ENCODE data around the gene OR10AD1.
"Not testable (repeated sequence)": the region's sequence is repeated elsewhere in the genome, so short reads cannot be mapped to it uniquely, and the experiment has no call there.

Gene OR10AD1

GRCh38 chr12:48203192-48203591, at the start of gene OR10AD1:
TSS of gene OR10AD1 (minus strand) at chr12:48203292. CDS start at chr12:48203292, 0 bp downstream.
- no peak for DNase-seq

- no peak for DNase-seq
Observed at GRCh38 chr12:48247181-48247966, 44.3 kb upstream of the OR10AD1 start.

- no peak for DNase-seq
Observed at GRCh38 chr12:48237162-48237561, 34.1 kb upstream of the OR10AD1 start.

- DNase-seq, result no peak
Observed at GRCh38 chr12:48235796-48236333, 32.8 kb upstream of the OR10AD1 start.

- not testable (repeated sequence) for DNase-seq
Observed at GRCh38 chr12:48231169-48231958, 28.3 kb upstream of the OR10AD1 start.

- DNase-seq, result not testable (repeated sequence)
Observed at GRCh38 chr12:48224533-48224932, 21.4 kb upstream of the OR10AD1 start.

GRCh38 chr12:48221645-48222044, 18.6 kb upstream of the OR10AD1 start:
- no peak for DNase-seq

- DNase-seq, result no peak
Observed at GRCh38 chr12:48220701-48221100, 17.6 kb upstream of the OR10AD1 start.

- no peak for DNase-seq
Observed at GRCh38 chr12:48219631-48220030, 16.5 kb upstream of the OR10AD1 start.

GRCh38 chr12:48216785-48217184, 13.7 kb upstream of the OR10AD1 start:
- DNase-seq, result no peak

- DNase-seq, result not testable (repeated sequence)
Observed at GRCh38 chr12:48209495-48209894, 6.4 kb upstream of the OR10AD1 start.

- DNase-seq, result no peak
Observed at GRCh38 chr12:48202766-48203165, 326 bp downstream of the OR10AD1 start.

- DNase-seq, result no peak
Observed at GRCh38 chr12:48201516-48201915, 1.6 kb downstream of the OR10AD1 start.

- no peak for DNase-seq
Observed at GRCh38 chr12:48201091-48201490, 2.0 kb downstream of the OR10AD1 start.

- DNase-seq, result no peak
Observed at GRCh38 chr12:48199774-48200221, 3.3 kb downstream of the OR10AD1 start.

GRCh38 chr12:48198985-48199384, 4.1 kb downstream of the OR10AD1 start:
- DNase-seq, result no peak

- DNase-seq, result no peak
Observed at GRCh38 chr12:48198672-48198971, 4.5 kb downstream of the OR10AD1 start.

GRCh38 chr12:48197971-48198671, 5.0 kb downstream of the OR10AD1 start:
- DNase-seq, result peak; percentile 94

- peak; percentile 25 for DNase-seq
Observed at GRCh38 chr12:48197549-48197970, 5.5 kb downstream of the OR10AD1 start.

GRCh38 chr12:48194799-48195201, 8.3 kb downstream of the OR10AD1 start:
- no peak for DNase-seq

GRCh38 chr12:48193623-48194022, 9.5 kb downstream of the OR10AD1 start:
- no peak for DNase-seq

- DNase-seq, result no peak
Observed at GRCh38 chr12:48192861-48193260, 10.2 kb downstream of the OR10AD1 start.

GRCh38 chr12:48191096-48191495, 12.0 kb downstream of the OR10AD1 start:
- no peak for DNase-seq

Measured in NCI-H1417 treated with DMSO at 0.1 percent for 48 hours (cell line).